ENCODE measurements around the gene CXorf49. TPM values are rescaled to one million over a fixed set of nuclear protein-coding genes. Genes with fewer than 3 reads are reported as not detected.

Gene CXorf49
- total and polyA plus RNA-seq, 9 of the 15 experiments (the other 6 are each of a cell fraction or from before 2014, with no cell fraction given): not detected

- TF ChIP-seq ZMIZ1 (IDR thresholded peaks at IDR 0.05; ENCODE audit: low read depth in 2 of 2, low read length in 2 of 2) (no peak), ZHX1 (conservative IDR thresholded peaks at IDR 0.05; ENCODE audit: low read length) (no peak), TBP (optimal IDR thresholded peaks at IDR 0.05; ENCODE audit: low read depth, low read length) (no peak), ETS1 (conservative IDR thresholded peaks at IDR 0.05; ENCODE audit: control insufficient read depth, low read depth, low read length) (no peak), ZNF830 (CRISPR knock-in tag; IDR thresholded peaks at IDR 0.05) (no peak), PYGO2 (tag; IDR thresholded peaks at IDR 0.05) (no peak)
Measured at GRCh38 chrX:71671043-71671780, 46.9 kb downstream of the CXorf49 start (continued).

All from K562 (cell line).